Measurements from ENCODE around the gene TUBB1. TPM values are rescaled to one million over a fixed set of nuclear protein-coding genes. Genes with fewer than 3 reads are reported as not detected.

The TUBB1 gene
- total RNA-seq (under 1 TPM; 0.07 to 0.64 (median 0.25) TPM), polyA plus RNA-seq (under 1 TPM in 1 of 2 donors, not detected in 1; 0.17 TPM)
- long read RNA-seq, donor 1, result 0 reads
- long read RNA-seq, donor 2, result 0 reads
- long read RNA-seq, donor 3, result 0 reads

- no peak for ATAC-seq
- H3K36me3 ChIP-seq, result peaks cover 0 to 30% (median 19%) of the 10 kb centered on the region in 9 donors
- H3K27ac ChIP-seq, result no peak within 1 kb of the TSS
- TF ChIP-seq POLR2A (IDR thresholded peaks at IDR 0.05), result no peak
- DNase-seq, result no peak
- H3K4me1 ChIP-seq, result peaks cover 0 to 36% (median 14%) of the 10 kb centered on the region in 12 donors
- H3K4me3 ChIP-seq, result no peak within 1 kb of the TSS
- intact Hi-C loops (cut with DNase I), result no loop called here
- H3K27me3 ChIP-seq, result no peaks in the 10 kb centered on the region
- H3K9me3 ChIP-seq, result no peaks in the 10 kb centered on the region
- 96 to 98% (median 97%) methylated on average over 5 of the region's 5 CpGs for WGBS, 4 donors
Observed at GRCh38 chr20:59019217-59019616, at the start of gene TUBB1. TUBB1 (plus strand) TSS chr20:59019429; CDS start chr20:59019523, 94 bp downstream.

- 66 to 91% (median 75%) methylated on average over 2 of the region's 2 CpGs for WGBS, 4 donors
- H3K27me3 ChIP-seq, result no peaks in the 10 kb centered on the region
- no peaks in the 10 kb centered on the region for H3K36me3 ChIP-seq
- intact Hi-C loops (cut with DNase I), result no loop called here
- H3K27ac ChIP-seq, result no peak overlapping the region
- peaks cover 0 to 5% (median 0%) of the 10 kb centered on the region in 12 donors for H3K4me1 ChIP-seq
- no peak for ATAC-seq
- H3K9me3 ChIP-seq, result peaks cover 0 to 13% (median 3%) of the 10 kb centered on the region in 12 donors
- no peak for TF ChIP-seq POLR2A (IDR thresholded peaks at IDR 0.05)
- no peak for TF ChIP-seq CTCF (IDR thresholded peaks at IDR 0.05)
- no peak overlapping the region for H3K4me3 ChIP-seq
- DNase-seq, result no peak
Observed at GRCh38 chr20:58969439-58969838, 49.8 kb upstream of the TUBB1 start.

- H3K36me3 ChIP-seq, result no peaks in the 10 kb centered on the region
- 77 to 89% (median 86%) methylated on average over 1 of the region's 1 CpG for WGBS, 4 donors
- DNase-seq (no peak), ATAC-seq (no peak)
- H3K27me3 ChIP-seq, result no peaks in the 10 kb centered on the region
- intact Hi-C loops (cut with DNase I), result no loop called here
- no peak overlapping the region for H3K27ac ChIP-seq
- no peak overlapping the region for H3K4me3 ChIP-seq
- peaks cover 0 to 6% (median 0%) of the 10 kb centered on the region in 12 donors for H3K4me1 ChIP-seq
- H3K9me3 ChIP-seq, result peaks cover 0 to 20% (median 4%) of the 10 kb centered on the region in 12 donors
- TF ChIP-seq POLR2A (IDR thresholded peaks at IDR 0.05), result no peak
- TF ChIP-seq CTCF (IDR thresholded peaks at IDR 0.05), result no peak
Observed at GRCh38 chr20:58970146-58970545, 49.1 kb upstream of the TUBB1 start.

GRCh38 chr20:58971429-58971828, 47.8 kb upstream of the TUBB1 start:
- Histone ChIP-seq H3K36me3 (no peaks in the 10 kb centered on the region), H3K9me3 (peaks cover 0 to 33% (median 14%) of the 10 kb centered on the region in 12 donors), H3K27ac (no peak overlapping the region), H3K4me3 (no peak overlapping the region), H3K27me3 (no peaks in the 10 kb centered on the region), H3K4me1 (peaks cover 0 to 6% (median 0%) of the 10 kb centered on the region in 12 donors)
- TF ChIP-seq POLR2A (IDR thresholded peaks at IDR 0.05) (no peak), CTCF (IDR thresholded peaks at IDR 0.05) (no peak)
- 83 to 85% (median 83%) methylated on average over 6 of the region's 6 CpGs for WGBS, 4 donors
- ATAC-seq, result no peak
- DNase-seq, result no peak
- intact Hi-C loops (cut with DNase I), result no loop called here

GRCh38 chr20:58973179-58973578, 46.0 kb upstream of the TUBB1 start:
- 82 to 90% (median 86%) methylated on average over 4 of the region's 4 CpGs for WGBS, 4 donors
- H3K9me3 ChIP-seq, result peaks cover 0 to 36% (median 16%) of the 10 kb centered on the region in 12 donors
- no peaks in the 10 kb centered on the region for H3K36me3 ChIP-seq
- intact Hi-C loops (cut with DNase I), result no loop called here
- H3K4me1 ChIP-seq, result peaks cover 0 to 6% (median 0%) of the 10 kb centered on the region in 12 donors
- H3K27ac ChIP-seq, result no peak overlapping the region
- H3K4me3 ChIP-seq, result no peak overlapping the region
- no peak for ATAC-seq
- TF ChIP-seq CTCF (IDR thresholded peaks at IDR 0.05), result no peak
- no peak for TF ChIP-seq POLR2A (IDR thresholded peaks at IDR 0.05)
- DNase-seq, result no peak
- H3K27me3 ChIP-seq, result no peaks in the 10 kb centered on the region
